ENCODE results near the gene OR7G1. TPM values are rescaled to one million over a fixed set of nuclear protein-coding genes. Genes with fewer than 3 reads are reported as not detected.

OR7G1 gene, protein sequence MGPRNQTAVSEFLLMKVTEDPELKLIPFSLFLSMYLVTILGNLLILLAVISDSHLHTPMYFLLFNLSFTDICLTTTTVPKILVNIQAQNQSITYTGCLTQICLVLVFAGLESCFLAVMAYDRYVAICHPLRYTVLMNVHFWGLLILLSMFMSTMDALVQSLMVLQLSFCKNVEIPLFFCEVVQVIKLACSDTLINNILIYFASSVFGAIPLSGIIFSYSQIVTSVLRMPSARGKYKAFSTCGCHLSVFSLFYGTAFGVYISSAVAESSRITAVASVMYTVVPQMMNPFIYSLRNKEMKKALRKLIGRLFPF
- total RNA-seq = not detected in 2 replicates

GRCh38 chr19:9115307-9115813, at the start of gene OR7G1:
Gene OR7G1, minus strand, starts transcription at chr19:9115763. Its CDS starts 0 bp downstream, at chr19:9115763.

DNA sequence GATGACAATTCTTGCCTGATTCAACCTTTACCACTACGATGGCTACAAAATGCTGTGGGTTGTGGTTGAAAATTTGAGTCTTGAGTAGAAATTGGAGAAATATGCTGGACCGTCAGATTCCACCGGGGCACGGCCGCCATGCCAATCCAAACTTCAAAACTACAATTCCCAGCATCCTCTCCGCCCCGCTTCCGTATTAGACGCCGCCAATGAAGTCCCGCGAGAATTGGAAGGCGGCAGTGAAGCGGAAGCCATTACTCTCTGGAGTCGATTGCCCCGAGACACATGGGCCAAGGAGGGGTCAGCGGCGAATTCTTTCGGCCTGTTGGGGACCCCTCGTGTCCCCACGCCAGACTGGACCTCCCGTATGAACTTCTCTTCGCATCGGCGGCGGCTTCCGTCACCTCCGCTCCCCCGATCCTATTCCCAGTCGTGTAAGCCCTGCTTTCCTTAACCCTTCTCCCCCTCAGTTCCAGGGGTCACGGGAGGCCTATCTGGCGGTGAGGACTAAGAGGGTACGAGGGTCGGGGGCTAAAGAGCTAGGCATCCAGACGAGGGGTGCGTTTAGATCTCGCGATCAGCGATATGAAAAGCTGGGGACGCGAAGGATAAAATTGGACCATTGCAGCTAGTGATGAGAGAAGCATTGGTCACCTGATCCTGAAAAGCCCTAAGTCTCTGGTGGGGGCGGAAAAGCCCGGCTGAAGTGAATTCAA, 24.8 kb upstream of the OR7G1 start, which contains the start of gene ZNF317:
ZNF317 (plus strand) TSS at position 239 of the 716 bp plus-strand sequence. CDS start 15,620 bp downstream, outside the sequence.

DNA sequence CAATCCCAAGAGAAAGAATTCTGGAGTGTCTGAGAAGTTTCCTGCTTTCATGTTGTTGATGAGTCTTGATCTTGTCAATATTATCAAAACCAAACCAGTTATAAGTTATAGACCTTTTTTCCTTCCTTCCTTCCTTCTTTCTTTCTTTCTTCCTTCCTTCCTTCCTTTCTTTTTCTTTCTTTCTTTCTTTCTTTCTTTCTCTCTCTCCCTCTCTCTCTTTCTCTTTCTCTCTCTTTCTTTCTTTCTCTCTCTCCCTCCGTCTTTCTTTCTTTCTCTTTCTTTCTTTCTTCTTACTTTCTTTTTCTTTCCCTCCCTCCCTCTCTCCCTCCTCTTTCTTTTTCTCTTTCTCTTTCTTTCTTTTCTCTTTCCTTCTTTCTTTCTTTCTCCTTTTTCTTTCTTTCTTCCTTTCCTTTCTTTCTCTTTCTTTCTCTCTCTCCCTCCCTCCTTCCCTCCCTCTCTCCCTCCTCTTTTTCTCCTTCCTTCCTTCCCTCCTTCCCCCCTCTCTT, 11.4 kb upstream of the OR7G1 start, which contains the start of gene OR7G3:
OR7G3 (minus strand) TSS at position 51 of the 506 bp plus-strand sequence; CDS start at position 51, 0 bp downstream.

GRCh38 chr19:9107375-9107774, 8.2 kb downstream of the OR7G1 start, which contains the start of gene OR7G2:
Gene OR7G2, minus strand, starts transcription at chr19:9107475. Its CDS starts 4,232 bp downstream, at chr19:9103243.

DNA sequence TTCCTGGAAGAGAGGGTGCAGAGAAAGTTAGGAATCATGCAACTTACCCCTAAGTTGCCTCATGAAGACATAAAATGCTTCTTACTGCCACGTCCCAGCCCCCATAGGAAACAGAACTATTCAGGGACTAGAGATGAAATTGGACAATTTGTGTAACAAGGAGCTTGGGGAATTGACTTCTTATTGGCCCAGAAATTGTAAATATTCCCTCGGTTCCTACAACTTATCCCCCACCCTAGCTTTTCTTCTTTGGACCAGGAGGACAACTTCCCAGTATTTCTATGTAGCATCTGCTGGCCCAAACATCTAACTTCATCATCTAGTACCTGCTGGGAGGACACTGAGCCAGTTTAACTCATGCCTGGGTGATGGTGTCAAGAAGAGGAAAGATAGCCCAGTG, 28.8 kb downstream of the OR7G1 start, which contains the start of gene OR1M1:
OR1M1 (plus strand) TSS at position 301 of the 400 bp plus-strand sequence. CDS start 6,184 bp downstream, outside the sequence.

Small RNA genes lying within 50 kb of the gene (small RNA-seq; reads per million reads assigned to genes)
- not detected for gene OR1M4P

Other genes starting within 250 kb of the OR7G1 start
- not detected in 2 replicates for gene MUC16, start 105.4 kb downstream of the OR7G1 start, total RNA-seq
- not detected in 2 replicates for gene OR1M1, start 28.7 kb downstream of the OR7G1 start, total RNA-seq
- not detected in 2 replicates for gene OR7G2, start 8.3 kb downstream of the OR7G1 start, total RNA-seq
- gene OR7G3, start 11.2 kb upstream of the OR7G1 start, total RNA-seq = not detected in 2 replicates
- 17.9 and 19.2 TPM in 2 replicates for gene ZNF317, start 24.6 kb upstream of the OR7G1 start, total RNA-seq
- gene OR7D2, start 63.2 kb upstream of the OR7G1 start, total RNA-seq = not detected in 2 replicates
- under 0.01 TPM in 1 of 2 replicates, not detected in the other for gene OR7D4, start 103.8 kb upstream of the OR7G1 start, total RNA-seq
- not detected in 2 replicates for gene OR7E24, start 135.2 kb upstream of the OR7G1 start, total RNA-seq
- gene ZNF699, start 194.1 kb upstream of the OR7G1 start, total RNA-seq = 12.4 and 32.2 TPM in 2 replicates
- gene ZNF559, start 208.4 kb upstream of the OR7G1 start, total RNA-seq = 13.6 and 17.5 TPM in 2 replicates
- 1.0 and 2.4 TPM in 2 replicates for gene ZNF177, start 247.2 kb upstream of the OR7G1 start, total RNA-seq

Measured in articular chondrocyte of knee joint (primary cell).